GM10248 (cell line): Measurements from ENCODE around the gene RNASE8.

Experiments
- CTCF ChIA-PET: fragments of 300-600 bp; sonication (Branson Sonifier 250); formaldehyde crosslinking; extraction: SDS; loops from one replicate; lab custom pipeline; 2021; ENCODE audit warnings: antibody characterized with exemption; lab: Yijun Ruan, JAX
- POLR2A ChIA-PET: fragments of 350-650 bp; sonication (Branson Sonifier 250); formaldehyde crosslinking; extraction: SDS; loops from one replicate; lab custom pipeline; 2020; ENCODE audit warnings: antibody characterized with exemption; lab: Yijun Ruan, JAX
- DNase-seq: peaks from one replicate; pipeline ENCODE4 v3.0.0; 2012; ENCODE audit errors: extremely low spot score
- TF ChIP-seq, protein P1 (sequence below): IDR thresholded peaks from 2 replicates; pipeline ENCODE4 v1.5.1; 2012; ENCODE audit warnings: mild to moderate bottlenecking, low read depth; ENCODE audit errors: extremely low read depth, missing control alignments, control extremely low read depth

Gene RNASE8

DNA sequence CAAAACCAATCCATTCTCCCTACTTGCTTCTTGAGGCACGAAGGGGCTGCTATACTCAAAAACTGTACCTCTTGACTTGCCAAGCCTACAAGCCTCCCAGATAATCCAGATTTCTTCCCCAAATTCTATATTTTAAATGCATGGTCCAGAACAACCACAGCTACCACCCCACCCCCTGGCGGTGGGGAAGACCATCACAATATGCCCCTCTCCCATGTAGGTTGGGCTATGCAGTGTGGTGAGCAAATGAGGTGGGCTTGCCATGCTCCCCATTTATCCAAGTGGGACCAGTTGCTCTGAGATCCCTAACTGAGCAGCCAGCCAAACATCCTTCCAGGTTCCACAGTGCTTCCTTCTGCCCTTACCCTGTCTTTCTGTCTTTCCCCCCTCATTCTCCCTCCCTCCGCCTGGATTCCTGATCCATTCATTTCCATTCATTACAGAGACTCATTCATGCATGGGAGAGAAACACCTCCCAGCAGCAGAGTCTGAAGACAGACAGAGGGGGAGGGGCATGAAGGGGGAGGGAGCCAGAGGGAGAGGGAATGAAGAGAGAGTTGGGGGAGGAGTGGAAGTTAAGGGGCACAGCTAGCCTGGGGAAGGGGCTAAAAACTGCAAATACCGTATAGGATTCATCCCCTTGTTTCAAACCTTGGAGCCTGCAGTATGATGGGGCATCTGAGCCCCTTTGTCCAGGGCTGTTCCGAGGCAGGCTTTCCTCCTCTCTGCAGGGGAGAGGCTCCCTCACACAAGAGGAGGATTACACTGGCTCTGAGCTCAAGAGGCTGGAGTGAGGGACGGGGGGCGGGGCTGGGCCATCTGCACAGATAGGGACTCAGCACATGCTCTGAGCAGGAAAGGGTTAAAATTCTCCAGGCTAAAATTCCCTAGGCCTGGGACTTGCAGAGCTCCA lies 36.4 kb downstream of the RNASE8 start:
- TF ChIP-seq, protein P1, sequence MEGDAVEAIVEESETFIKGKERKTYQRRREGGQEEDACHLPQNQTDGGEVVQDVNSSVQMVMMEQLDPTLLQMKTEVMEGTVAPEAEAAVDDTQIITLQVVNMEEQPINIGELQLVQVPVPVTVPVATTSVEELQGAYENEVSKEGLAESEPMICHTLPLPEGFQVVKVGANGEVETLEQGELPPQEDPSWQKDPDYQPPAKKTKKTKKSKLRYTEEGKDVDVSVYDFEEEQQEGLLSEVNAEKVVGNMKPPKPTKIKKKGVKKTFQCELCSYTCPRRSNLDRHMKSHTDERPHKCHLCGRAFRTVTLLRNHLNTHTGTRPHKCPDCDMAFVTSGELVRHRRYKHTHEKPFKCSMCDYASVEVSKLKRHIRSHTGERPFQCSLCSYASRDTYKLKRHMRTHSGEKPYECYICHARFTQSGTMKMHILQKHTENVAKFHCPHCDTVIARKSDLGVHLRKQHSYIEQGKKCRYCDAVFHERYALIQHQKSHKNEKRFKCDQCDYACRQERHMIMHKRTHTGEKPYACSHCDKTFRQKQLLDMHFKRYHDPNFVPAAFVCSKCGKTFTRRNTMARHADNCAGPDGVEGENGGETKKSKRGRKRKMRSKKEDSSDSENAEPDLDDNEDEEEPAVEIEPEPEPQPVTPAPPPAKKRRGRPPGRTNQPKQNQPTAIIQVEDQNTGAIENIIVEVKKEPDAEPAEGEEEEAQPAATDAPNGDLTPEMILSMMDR: no peak
- ChIA-PET CTCF (interaction anchor here (0.8 to 7.8 kb wide), 15 partner anchors 12 to 123 kb away, joined by 3 to 228 read pairs (median 11); partner anchors contain the start of genes ARHGEF40 and TMEM253), POLR2A (no interaction called here)
- DNase-seq: no peak

GRCh38 chr14:21095430-21096205 lies 38.0 kb downstream of the RNASE8 start:
- POLR2A ChIA-PET: no interaction called here
- TF ChIP-seq, protein P1: no peak
- no peak for DNase-seq

GRCh38 chr14:21096438-21096837 lies 38.8 kb downstream of the RNASE8 start:
- DNase-seq: no peak
- CTCF ChIA-PET: interaction anchor here (1.1 to 7.8 kb wide), 5 partner anchors 9 to 81 kb away, joined by 3 to 228 read pairs (median 130); partner anchors contain the start of gene TMEM253
- TF ChIP-seq, protein P1: no peak
- POLR2A ChIA-PET: no interaction called here

More at GRCh38 chr14:21095430-21096205, 38.0 kb downstream of the RNASE8 start:
- CTCF ChIA-PET: interaction anchor here (1.1 to 7.8 kb wide), 5 partner anchors 11 to 80 kb away, joined by 3 to 228 read pairs (median 130); partner anchors contain the start of gene TMEM253

- no peak for DNase-seq
- TF ChIP-seq, protein P1: no peak
- ChIA-PET POLR2A (no interaction called here), CTCF (interaction anchor here (1.1 to 7.8 kb wide), 5 partner anchors 9 to 82 kb away, joined by 3 to 228 read pairs (median 130); partner anchors contain the start of gene TMEM253)
Measured at GRCh38 chr14:21096978-21097635, 39.5 kb downstream of the RNASE8 start.

DNA sequence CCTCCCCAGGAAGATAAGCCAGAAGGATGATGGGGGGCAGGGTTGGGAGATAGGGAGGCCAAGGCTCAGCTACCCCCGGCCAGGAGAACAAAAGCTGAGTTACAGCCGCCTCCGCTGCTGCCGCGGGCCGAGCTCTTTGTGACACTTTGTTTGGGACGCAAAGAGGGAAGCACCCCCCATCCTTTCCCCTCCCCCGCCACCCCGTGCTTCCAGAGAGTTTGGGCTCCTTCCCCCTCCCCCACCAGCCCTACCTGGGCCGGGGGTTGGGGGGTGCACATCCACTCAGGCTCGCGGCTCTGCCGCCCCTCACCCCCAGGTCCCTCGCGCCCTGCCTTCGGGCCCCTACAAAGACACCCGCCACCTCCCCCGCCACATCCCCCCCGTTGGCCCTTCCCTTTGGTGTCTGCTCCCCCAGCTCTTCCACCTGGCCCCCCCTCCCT lies 40.0 kb downstream of the RNASE8 start:
- ChIA-PET CTCF (interaction anchor here (1.1 to 7.8 kb wide), 5 partner anchors 9 to 82 kb away, joined by 3 to 228 read pairs (median 130); partner anchors contain the start of gene TMEM253), POLR2A (no interaction called here)
- TF ChIP-seq, protein P1: no peak
- DNase-seq: no peak
